Peyer's patch (tissue), 4 donors: ENCODE data around the gene STAT6.

Experiments
- POLR2A ChIP-seq, 2 donors: fragments of 450-650 bp; IDR thresholded peaks; one replicate each; pipeline ENCODE4 v1.5.1; 2017; ENCODE audit warnings: antibody characterized with exemption in 2 of 2, mild to moderate bottlenecking in 2 of 2, moderate library complexity in 2 of 2
- TF ChIP-seq, protein P1 (sequence below), 6 experiments: fragments of 450-650 bp in 4 of 6; fragments of 200-600 bp in 2 of 6; sonication (generic) in 1 of 6; IDR thresholded peaks; one replicate each; pipeline ENCODE4 v1.5.1; 2017 to 2019; ENCODE audit warnings: antibody characterized with exemption in 6 of 6, mild to moderate bottlenecking in 3 of 6, moderate library complexity in 1 of 6

DNA sequence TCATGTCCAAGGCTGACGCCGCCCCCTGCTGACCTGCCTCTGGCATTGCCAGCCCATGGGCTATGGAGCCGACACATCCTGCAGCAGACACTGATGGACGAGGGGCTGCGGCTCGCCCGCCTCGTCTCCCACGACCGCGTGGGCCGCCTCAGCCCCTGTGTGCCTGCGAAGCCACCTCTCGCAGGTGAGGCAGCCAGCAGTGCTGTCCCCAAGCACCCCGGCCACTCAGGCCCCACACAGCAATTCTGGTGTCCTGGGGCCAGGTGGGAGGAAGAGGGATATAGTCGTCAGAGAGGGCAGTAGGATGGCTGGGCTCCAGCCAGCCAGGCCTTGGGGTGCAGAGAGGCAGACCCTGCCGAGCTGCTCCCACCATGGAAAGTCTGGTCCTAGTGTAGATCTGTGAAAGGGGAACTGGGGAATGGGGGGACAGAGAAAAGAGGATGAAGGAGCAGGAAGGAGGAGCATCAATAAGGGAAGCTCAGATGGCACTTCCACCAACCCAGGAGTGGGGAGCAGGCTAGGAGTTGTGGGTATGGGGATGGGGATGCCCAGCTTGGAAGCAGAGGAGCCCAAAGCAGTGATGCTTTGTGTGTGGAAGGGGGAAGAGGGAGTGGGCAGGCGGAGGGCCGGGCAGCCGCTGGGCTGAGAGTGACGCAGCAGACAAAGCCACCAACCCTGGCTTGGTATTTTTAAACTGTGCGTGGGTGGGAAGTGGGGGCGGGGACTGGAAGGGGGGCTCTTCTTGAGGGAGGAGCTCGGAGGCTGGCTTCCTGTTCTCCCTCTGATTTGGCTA lies 17.6 kb downstream of the STAT6 start:
- TF ChIP-seq, protein P1, sequence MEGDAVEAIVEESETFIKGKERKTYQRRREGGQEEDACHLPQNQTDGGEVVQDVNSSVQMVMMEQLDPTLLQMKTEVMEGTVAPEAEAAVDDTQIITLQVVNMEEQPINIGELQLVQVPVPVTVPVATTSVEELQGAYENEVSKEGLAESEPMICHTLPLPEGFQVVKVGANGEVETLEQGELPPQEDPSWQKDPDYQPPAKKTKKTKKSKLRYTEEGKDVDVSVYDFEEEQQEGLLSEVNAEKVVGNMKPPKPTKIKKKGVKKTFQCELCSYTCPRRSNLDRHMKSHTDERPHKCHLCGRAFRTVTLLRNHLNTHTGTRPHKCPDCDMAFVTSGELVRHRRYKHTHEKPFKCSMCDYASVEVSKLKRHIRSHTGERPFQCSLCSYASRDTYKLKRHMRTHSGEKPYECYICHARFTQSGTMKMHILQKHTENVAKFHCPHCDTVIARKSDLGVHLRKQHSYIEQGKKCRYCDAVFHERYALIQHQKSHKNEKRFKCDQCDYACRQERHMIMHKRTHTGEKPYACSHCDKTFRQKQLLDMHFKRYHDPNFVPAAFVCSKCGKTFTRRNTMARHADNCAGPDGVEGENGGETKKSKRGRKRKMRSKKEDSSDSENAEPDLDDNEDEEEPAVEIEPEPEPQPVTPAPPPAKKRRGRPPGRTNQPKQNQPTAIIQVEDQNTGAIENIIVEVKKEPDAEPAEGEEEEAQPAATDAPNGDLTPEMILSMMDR (IDR thresholded peaks at IDR 0.05), result peak; percentile 50 to 61 (median 54)
- no peak for TF ChIP-seq POLR2A (IDR thresholded peaks at IDR 0.05)
